ENCODE measurements around the gene SMOC1. TPM values are rescaled to one million over a fixed set of nuclear protein-coding genes. Genes with fewer than 3 reads are reported as not detected.

Gene SMOC1
- total and polyA plus RNA-seq, 2 donors = 0.19 to 0.71 TPM

GRCh38 chr14:69972755-69973154 lies 93.5 kb downstream of the SMOC1 start:
- Histone ChIP-seq H3K9me3 (ENCODE audit: control insufficient read depth in 2 of 2, insufficient read depth in 1 of 2, low read length in 1 of 2) (no peaks in the 10 kb centered on the region), H3K36me3 (ENCODE audit: control insufficient read depth in 2 of 2, insufficient read depth in 2 of 2, low read length in 1 of 2) (no peaks in the 10 kb centered on the region), H3K4me3 (ENCODE audit: low read length in 2 of 2) (no peak overlapping the region), H3K27ac (ENCODE audit: low read depth in 1 of 2, low read length in 1 of 2) (no peak overlapping the region), H3K27me3 (ENCODE audit: control insufficient read depth in 2 of 2, insufficient read depth in 1 of 2, low read length in 1 of 2) (no peaks in the 10 kb centered on the region), H3K4me1 (ENCODE audit: control insufficient read depth in 2 of 2, insufficient read depth in 2 of 2, low read length in 2 of 2) (no peaks in the 10 kb centered on the region)
- 98% methylated on average over 5 of the region's 5 CpGs for WGBS
- DNase-seq (ENCODE audit: low read depth in 6 of 9, low spot score in 9 of 9) = no peak

GRCh38 chr14:69973846-69974245 lies 94.6 kb downstream of the SMOC1 start:
- no peaks in the 10 kb centered on the region for H3K4me1 ChIP-seq (ENCODE audit: control insufficient read depth in 2 of 2, insufficient read depth in 2 of 2, low read length in 2 of 2)
- H3K4me3 ChIP-seq (ENCODE audit: low read length in 2 of 2) = no peak overlapping the region
- H3K27me3 ChIP-seq (ENCODE audit: control insufficient read depth in 2 of 2, insufficient read depth in 1 of 2, low read length in 1 of 2) = no peaks in the 10 kb centered on the region
- H3K9me3 ChIP-seq (ENCODE audit: control insufficient read depth in 2 of 2, insufficient read depth in 1 of 2, low read length in 1 of 2) = no peaks in the 10 kb centered on the region
- no peak overlapping the region for H3K27ac ChIP-seq (ENCODE audit: low read depth in 1 of 2, low read length in 1 of 2)
- DNase-seq (ENCODE audit: low read depth in 6 of 9, low spot score in 9 of 9) = no peak
- WGBS = 89% methylated on average over 1 of the region's 1 CpG
- no peaks in the 10 kb centered on the region for H3K36me3 ChIP-seq (ENCODE audit: control insufficient read depth in 2 of 2, insufficient read depth in 2 of 2, low read length in 1 of 2)

- Histone ChIP-seq H3K27ac (ENCODE audit: low read depth in 1 of 2, low read length in 1 of 2) (no peak overlapping the region), H3K36me3 (ENCODE audit: control insufficient read depth in 2 of 2, insufficient read depth in 2 of 2, low read length in 1 of 2) (no peaks in the 10 kb centered on the region), H3K9me3 (ENCODE audit: control insufficient read depth in 2 of 2, insufficient read depth in 1 of 2, low read length in 1 of 2) (no peaks in the 10 kb centered on the region), H3K27me3 (ENCODE audit: control insufficient read depth in 2 of 2, insufficient read depth in 1 of 2, low read length in 1 of 2) (peaks cover 0 to 9% of the 10 kb centered on the region in 2 donors), H3K4me3 (ENCODE audit: low read length in 2 of 2) (no peak overlapping the region), H3K4me1 (ENCODE audit: control insufficient read depth in 2 of 2, insufficient read depth in 2 of 2, low read length in 2 of 2) (no peaks in the 10 kb centered on the region)
- no peak for DNase-seq (ENCODE audit: low read depth in 6 of 9, low spot score in 9 of 9)
- 93% methylated on average over 1 of the region's 1 CpG for WGBS
Observed at GRCh38 chr14:69979882-69980281, 100.7 kb downstream of the SMOC1 start.

- peaks cover 0 to 9% of the 10 kb centered on the region in 2 donors for H3K27me3 ChIP-seq (ENCODE audit: control insufficient read depth in 2 of 2, insufficient read depth in 1 of 2, low read length in 1 of 2)
- no peaks in the 10 kb centered on the region for H3K4me1 ChIP-seq (ENCODE audit: control insufficient read depth in 2 of 2, insufficient read depth in 2 of 2, low read length in 2 of 2)
- H3K9me3 ChIP-seq (ENCODE audit: control insufficient read depth in 2 of 2, insufficient read depth in 1 of 2, low read length in 1 of 2) = no peaks in the 10 kb centered on the region
- no peak overlapping the region for H3K27ac ChIP-seq (ENCODE audit: low read depth in 1 of 2, low read length in 1 of 2)
- no peak for DNase-seq (ENCODE audit: low read depth in 6 of 9, low spot score in 9 of 9)
- WGBS = 79% methylated on average over 15 of the region's 15 CpGs
- no peak overlapping the region for H3K4me3 ChIP-seq (ENCODE audit: low read length in 2 of 2)
- H3K36me3 ChIP-seq (ENCODE audit: control insufficient read depth in 2 of 2, insufficient read depth in 2 of 2, low read length in 1 of 2) = no peaks in the 10 kb centered on the region
Observed at GRCh38 chr14:69980457-69981425, 101.5 kb downstream of the SMOC1 start.

GRCh38 chr14:69982220-69982839 lies 103.1 kb downstream of the SMOC1 start:
- Histone ChIP-seq H3K9me3 (ENCODE audit: control insufficient read depth in 2 of 2, insufficient read depth in 1 of 2, low read length in 1 of 2) (no peaks in the 10 kb centered on the region), H3K27me3 (ENCODE audit: control insufficient read depth in 2 of 2, insufficient read depth in 1 of 2, low read length in 1 of 2) (peaks cover 0 to 9% of the 10 kb centered on the region in 2 donors), H3K27ac (ENCODE audit: low read depth in 1 of 2, low read length in 1 of 2) (no peak overlapping the region), H3K4me3 (ENCODE audit: low read length in 2 of 2) (no peak overlapping the region), H3K4me1 (ENCODE audit: control insufficient read depth in 2 of 2, insufficient read depth in 2 of 2, low read length in 2 of 2) (no peaks in the 10 kb centered on the region), H3K36me3 (ENCODE audit: control insufficient read depth in 2 of 2, insufficient read depth in 2 of 2, low read length in 1 of 2) (no peaks in the 10 kb centered on the region)
- 64% methylated on average over 6 of the region's 6 CpGs for WGBS
- no peak for DNase-seq (ENCODE audit: low read depth in 6 of 9, low spot score in 9 of 9)

- peaks cover 0 to 9% of the 10 kb centered on the region in 2 donors for H3K27me3 ChIP-seq (ENCODE audit: control insufficient read depth in 2 of 2, insufficient read depth in 1 of 2, low read length in 1 of 2)
- no peaks in the 10 kb centered on the region for H3K9me3 ChIP-seq (ENCODE audit: control insufficient read depth in 2 of 2, insufficient read depth in 1 of 2, low read length in 1 of 2)
- H3K27ac ChIP-seq (ENCODE audit: low read depth in 1 of 2, low read length in 1 of 2) = no peak overlapping the region
- H3K4me1 ChIP-seq (ENCODE audit: control insufficient read depth in 2 of 2, insufficient read depth in 2 of 2, low read length in 2 of 2) = no peaks in the 10 kb centered on the region
- no peak for DNase-seq (ENCODE audit: low read depth in 6 of 9, low spot score in 9 of 9)
- WGBS = 86% methylated on average over 7 of the region's 7 CpGs
- no peak overlapping the region for H3K4me3 ChIP-seq (ENCODE audit: low read length in 2 of 2)
- no peaks in the 10 kb centered on the region for H3K36me3 ChIP-seq (ENCODE audit: control insufficient read depth in 2 of 2, insufficient read depth in 2 of 2, low read length in 1 of 2)
Observed at GRCh38 chr14:69982886-69983285, 103.7 kb downstream of the SMOC1 start.

- 94% methylated on average over 4 of the region's 4 CpGs for WGBS
- Histone ChIP-seq H3K27me3 (ENCODE audit: control insufficient read depth in 2 of 2, insufficient read depth in 1 of 2, low read length in 1 of 2) (peaks cover 0 to 9% of the 10 kb centered on the region in 2 donors), H3K4me3 (ENCODE audit: low read length in 2 of 2) (no peak overlapping the region), H3K27ac (ENCODE audit: low read depth in 1 of 2, low read length in 1 of 2) (no peak overlapping the region), H3K4me1 (ENCODE audit: control insufficient read depth in 2 of 2, insufficient read depth in 2 of 2, low read length in 2 of 2) (no peaks in the 10 kb centered on the region), H3K9me3 (ENCODE audit: control insufficient read depth in 2 of 2, insufficient read depth in 1 of 2, low read length in 1 of 2) (no peaks in the 10 kb centered on the region), H3K36me3 (ENCODE audit: control insufficient read depth in 2 of 2, insufficient read depth in 2 of 2, low read length in 1 of 2) (no peaks in the 10 kb centered on the region)
- no peak for DNase-seq (ENCODE audit: low read depth in 6 of 9, low spot score in 9 of 9)
Observed at GRCh38 chr14:69983317-69983716, 104.1 kb downstream of the SMOC1 start.

- H3K9me3 ChIP-seq (ENCODE audit: control insufficient read depth in 2 of 2, insufficient read depth in 1 of 2, low read length in 1 of 2) = no peaks in the 10 kb centered on the region
- H3K36me3 ChIP-seq (ENCODE audit: control insufficient read depth in 2 of 2, insufficient read depth in 2 of 2, low read length in 1 of 2) = no peaks in the 10 kb centered on the region
- H3K27me3 ChIP-seq (ENCODE audit: control insufficient read depth in 2 of 2, insufficient read depth in 1 of 2, low read length in 1 of 2) = peaks cover 0 to 9% of the 10 kb centered on the region in 2 donors
- H3K4me3 ChIP-seq (ENCODE audit: low read length in 2 of 2) = no peak overlapping the region
- no peaks in the 10 kb centered on the region for H3K4me1 ChIP-seq (ENCODE audit: control insufficient read depth in 2 of 2, insufficient read depth in 2 of 2, low read length in 2 of 2)
- DNase-seq (ENCODE audit: low read depth in 6 of 9, low spot score in 9 of 9) = no peak
- H3K27ac ChIP-seq (ENCODE audit: low read depth in 1 of 2, low read length in 1 of 2) = no peak overlapping the region
- 87% methylated on average over 1 of the region's 1 CpG for WGBS
Observed at GRCh38 chr14:69985463-69985862, 106.2 kb downstream of the SMOC1 start.

- Histone ChIP-seq H3K4me3 (ENCODE audit: low read length in 2 of 2) (no peak overlapping the region), H3K4me1 (ENCODE audit: control insufficient read depth in 2 of 2, insufficient read depth in 2 of 2, low read length in 2 of 2) (no peaks in the 10 kb centered on the region), H3K9me3 (ENCODE audit: control insufficient read depth in 2 of 2, insufficient read depth in 1 of 2, low read length in 1 of 2) (no peaks in the 10 kb centered on the region), H3K27ac (ENCODE audit: low read depth in 1 of 2, low read length in 1 of 2) (no peak overlapping the region), H3K27me3 (ENCODE audit: control insufficient read depth in 2 of 2, insufficient read depth in 1 of 2, low read length in 1 of 2) (peaks cover 0 to 9% of the 10 kb centered on the region in 2 donors), H3K36me3 (ENCODE audit: control insufficient read depth in 2 of 2, insufficient read depth in 2 of 2, low read length in 1 of 2) (no peaks in the 10 kb centered on the region)
- DNase-seq (ENCODE audit: low read depth in 6 of 9, low spot score in 9 of 9) = no peak
- WGBS = 66% methylated on average over 7 of the region's 7 CpGs
Observed at GRCh38 chr14:69986336-69986735, 107.1 kb downstream of the SMOC1 start.

Data from thymus (tissue), 11 donors.